Glutamatergic neuron (in vitro differentiated cells): ENCODE measurements around the gene RASD2. TPM values are rescaled to one million over a fixed set of nuclear protein-coding genes. Genes with fewer than 3 reads are reported as not detected.

ENCODE experiments used
- DNase-seq: peaks from one replicate; pipeline ENCODE4 v3.0.0; 2022
- H3K27ac Mint-ChIP-seq: one replicate; pipeline ENCODE4 v1.8.0; 2020; ENCODE audit warnings: mild to moderate bottlenecking, mixed read lengths, inconsistent platforms; ENCODE audit not compliant: unreplicated experiment
- H3K27me3 Mint-ChIP-seq: one replicate; pipeline ENCODE4 v1.8.0; 2020; ENCODE audit warnings: mild to moderate bottlenecking, moderate library complexity, mixed read lengths, inconsistent platforms; ENCODE audit not compliant: unreplicated experiment
- H3K36me3 Mint-ChIP-seq: one replicate; pipeline ENCODE4 v1.8.0; 2020; ENCODE audit warnings: mild to moderate bottlenecking, mixed read lengths, inconsistent platforms; ENCODE audit not compliant: unreplicated experiment
- H3K4me1 Mint-ChIP-seq: one replicate; pipeline ENCODE4 v1.8.0; 2020; ENCODE audit warnings: mild to moderate bottlenecking, low read depth, mixed read lengths, inconsistent platforms; ENCODE audit not compliant: unreplicated experiment
- H3K4me3 Mint-ChIP-seq: one replicate; pipeline ENCODE4 v1.8.0; 2020; ENCODE audit warnings: mild to moderate bottlenecking, mixed read lengths, inconsistent platforms; ENCODE audit not compliant: unreplicated experiment
- H3K9me3 Mint-ChIP-seq: one replicate; pipeline ENCODE4 v1.8.0; 2020; ENCODE audit warnings: mild to moderate bottlenecking, moderate library complexity, mixed read lengths, inconsistent platforms; ENCODE audit not compliant: unreplicated experiment
- total RNA-seq: library from RNA; stranded (reverse); fragmentation: NEBNext Ultra II Directional; extraction: Animal tissue kit (Norgen Biotek cat#: 25700); gene quantifications from one replicate; pipeline ENCODE4 v1.2.1, GENCODE V29; 2021; ENCODE audit not compliant: unreplicated experiment
- TF ChIP-seq, protein P1 (sequence below): fragments of 200-600 bp; sonication (generic); IDR thresholded peaks from one replicate; pipeline ENCODE4 v1.5.0; 2021; ENCODE audit not compliant: partially characterized antibody, unreplicated experiment

The RASD2 gene
- total RNA-seq, 1 donor from 2014 or later: 0.20 TPM

DNA sequence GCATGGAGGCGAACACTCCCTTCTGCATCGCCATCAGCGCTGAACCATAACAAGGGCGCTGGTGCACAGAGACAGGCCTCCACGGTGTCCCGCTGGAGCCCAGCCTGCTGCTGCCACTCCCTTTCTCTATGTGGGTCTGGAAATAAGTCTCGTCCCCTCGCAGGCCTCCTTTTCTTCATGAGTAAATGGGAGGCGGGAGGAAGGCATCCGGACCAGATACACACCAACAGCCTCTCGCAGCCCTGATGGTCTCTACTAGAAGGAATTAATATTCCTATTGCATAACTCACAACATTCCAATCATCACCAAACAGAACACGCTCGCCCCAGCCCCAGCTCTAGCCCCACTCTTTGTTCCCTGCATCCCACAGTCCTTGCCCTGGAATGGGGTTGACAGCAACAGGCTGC, 14.9 kb downstream of the RASD2 start:
- H3K4me1 Mint-ChIP-seq: peaks cover 11% of the 10 kb centered on the region
- peaks cover 4% of the 10 kb centered on the region for H3K27me3 Mint-ChIP-seq
- H3K27ac Mint-ChIP-seq: no peak overlapping the region
- TF ChIP-seq, protein P1, sequence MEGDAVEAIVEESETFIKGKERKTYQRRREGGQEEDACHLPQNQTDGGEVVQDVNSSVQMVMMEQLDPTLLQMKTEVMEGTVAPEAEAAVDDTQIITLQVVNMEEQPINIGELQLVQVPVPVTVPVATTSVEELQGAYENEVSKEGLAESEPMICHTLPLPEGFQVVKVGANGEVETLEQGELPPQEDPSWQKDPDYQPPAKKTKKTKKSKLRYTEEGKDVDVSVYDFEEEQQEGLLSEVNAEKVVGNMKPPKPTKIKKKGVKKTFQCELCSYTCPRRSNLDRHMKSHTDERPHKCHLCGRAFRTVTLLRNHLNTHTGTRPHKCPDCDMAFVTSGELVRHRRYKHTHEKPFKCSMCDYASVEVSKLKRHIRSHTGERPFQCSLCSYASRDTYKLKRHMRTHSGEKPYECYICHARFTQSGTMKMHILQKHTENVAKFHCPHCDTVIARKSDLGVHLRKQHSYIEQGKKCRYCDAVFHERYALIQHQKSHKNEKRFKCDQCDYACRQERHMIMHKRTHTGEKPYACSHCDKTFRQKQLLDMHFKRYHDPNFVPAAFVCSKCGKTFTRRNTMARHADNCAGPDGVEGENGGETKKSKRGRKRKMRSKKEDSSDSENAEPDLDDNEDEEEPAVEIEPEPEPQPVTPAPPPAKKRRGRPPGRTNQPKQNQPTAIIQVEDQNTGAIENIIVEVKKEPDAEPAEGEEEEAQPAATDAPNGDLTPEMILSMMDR: no peak
- peaks cover 9% of the 10 kb centered on the region for H3K9me3 Mint-ChIP-seq
- H3K4me3 Mint-ChIP-seq: no peak overlapping the region
- DNase-seq: no peak
- no peaks in the 10 kb centered on the region for H3K36me3 Mint-ChIP-seq

DNA sequence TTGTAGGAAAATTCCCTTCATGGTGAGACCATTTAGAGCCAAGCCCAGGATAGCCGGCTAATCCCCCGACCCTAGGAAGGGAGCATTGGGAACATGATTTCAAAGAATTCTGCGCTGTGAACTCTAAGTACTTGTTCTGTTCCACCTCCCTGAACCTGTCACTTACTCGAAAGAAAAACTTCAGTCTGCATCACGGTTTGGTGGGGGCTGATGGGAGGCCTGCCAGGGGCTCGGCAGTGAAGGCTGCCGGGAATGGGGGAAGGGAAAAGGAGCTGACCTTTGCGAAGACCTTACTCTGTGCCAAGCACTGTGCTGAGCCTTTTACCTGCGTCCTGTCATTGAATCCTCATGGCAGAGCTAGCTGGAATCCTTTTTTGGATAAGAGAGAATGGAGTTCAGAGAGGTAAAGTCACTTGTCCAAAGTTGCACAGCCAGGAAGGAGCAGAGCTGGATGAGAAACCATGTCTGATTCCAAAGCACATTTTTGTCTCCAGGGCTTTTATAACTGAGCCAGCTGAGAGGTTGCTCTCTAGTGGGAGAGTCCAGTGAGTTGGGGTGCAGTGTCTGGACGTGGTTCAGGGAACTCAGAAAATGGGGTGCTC, 15.4 kb downstream of the RASD2 start:
- Mint-ChIP-seq H3K4me1 (peaks cover 11% of the 10 kb centered on the region), H3K36me3 (no peaks in the 10 kb centered on the region), H3K27ac (no peak overlapping the region), H3K27me3 (peaks cover 6% of the 10 kb centered on the region), H3K9me3 (peaks cover 10% of the 10 kb centered on the region), H3K4me3 (no peak overlapping the region)
- no peak for DNase-seq
- TF ChIP-seq, protein P1: no peak

DNA sequence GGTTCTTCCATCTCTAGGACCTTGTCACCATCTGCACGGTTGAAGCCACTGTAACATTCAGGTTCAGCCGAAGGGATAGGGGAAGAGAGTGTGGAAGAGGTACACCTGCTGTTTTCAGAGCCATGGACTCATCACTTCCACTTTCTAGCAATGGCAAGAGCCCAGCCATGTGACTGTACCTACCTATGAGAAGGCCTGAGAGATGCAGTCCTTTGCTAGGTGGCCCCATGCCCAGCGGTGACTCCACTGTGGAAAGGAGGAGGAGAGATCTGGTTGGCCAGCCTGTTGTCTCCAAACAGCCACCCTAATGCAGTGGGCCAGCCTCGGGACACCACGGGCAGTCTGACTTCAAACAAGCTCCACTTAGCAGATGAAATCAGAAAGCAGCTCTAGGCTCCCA, 16.0 kb downstream of the RASD2 start:
- peaks cover 11% of the 10 kb centered on the region for H3K4me1 Mint-ChIP-seq
- H3K27me3 Mint-ChIP-seq: peaks cover 9% of the 10 kb centered on the region
- H3K27ac Mint-ChIP-seq: no peak overlapping the region
- DNase-seq: no peak
- no peak overlapping the region for H3K4me3 Mint-ChIP-seq
- no peaks in the 10 kb centered on the region for H3K36me3 Mint-ChIP-seq
- TF ChIP-seq, protein P1: no peak
- peaks cover 9% of the 10 kb centered on the region for H3K9me3 Mint-ChIP-seq

DNA sequence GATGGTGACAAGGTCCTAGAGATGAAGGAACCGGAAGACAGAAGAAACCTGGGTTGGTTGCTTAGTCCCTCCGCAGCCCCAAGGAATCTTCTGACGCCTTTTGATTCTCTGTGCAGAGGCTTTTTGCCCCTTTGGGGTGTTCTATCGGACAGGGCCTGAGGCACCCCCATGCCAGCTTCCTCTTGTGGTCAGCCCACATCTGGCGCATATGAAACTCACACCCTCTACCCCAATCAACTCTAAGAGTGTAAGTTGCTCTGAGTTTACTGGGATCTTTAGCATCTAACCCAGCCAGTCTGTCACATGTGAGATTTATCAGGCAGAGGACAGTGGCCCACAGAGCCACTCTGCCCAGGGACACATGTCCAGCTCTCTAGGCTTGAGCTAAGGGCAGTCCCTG, 17.4 kb downstream of the RASD2 start:
- H3K27me3 Mint-ChIP-seq: peaks cover 11% of the 10 kb centered on the region
- H3K27ac Mint-ChIP-seq: no peak overlapping the region
- no peak overlapping the region for H3K4me3 Mint-ChIP-seq
- no peak for DNase-seq
- TF ChIP-seq, protein P1: no peak
- H3K9me3 Mint-ChIP-seq: peaks cover 7% of the 10 kb centered on the region
- peaks cover 10% of the 10 kb centered on the region for H3K4me1 Mint-ChIP-seq
- no peaks in the 10 kb centered on the region for H3K36me3 Mint-ChIP-seq

DNA sequence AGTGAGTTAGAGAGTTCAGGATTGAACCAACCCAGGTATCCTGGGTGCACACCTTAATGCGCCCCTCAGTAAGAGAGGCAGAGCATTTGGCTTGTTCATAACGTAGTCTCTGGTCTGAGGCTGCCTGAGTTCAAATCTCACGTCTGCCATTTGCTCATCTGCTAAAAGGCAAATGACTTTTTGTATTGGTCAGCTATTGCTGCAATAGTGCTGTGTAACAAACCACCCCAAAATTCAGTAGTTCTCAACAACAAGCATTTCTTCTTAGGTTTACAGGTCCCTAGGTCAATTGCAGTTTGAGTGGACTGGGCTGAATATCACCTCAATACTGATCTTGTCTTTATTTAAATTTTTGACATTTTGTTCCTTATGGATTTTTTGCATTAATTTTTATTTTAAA, 18.1 kb downstream of the RASD2 start:
- H3K27me3 Mint-ChIP-seq: peaks cover 12% of the 10 kb centered on the region
- H3K36me3 Mint-ChIP-seq: no peaks in the 10 kb centered on the region
- TF ChIP-seq, protein P1: no peak
- peaks cover 15% of the 10 kb centered on the region for H3K4me1 Mint-ChIP-seq
- H3K27ac Mint-ChIP-seq: no peak overlapping the region
- no peak overlapping the region for H3K4me3 Mint-ChIP-seq
- H3K9me3 Mint-ChIP-seq: peaks cover 11% of the 10 kb centered on the region
- no peak for DNase-seq
